K562 (cell line): Measurements from ENCODE around the gene LATS1.

Experiments
- EZH2 ChIP-seq: IDR thresholded peaks from 2 replicates; pipeline ENCODE4 v1.6.1; 2012; ENCODE audit warnings: low read depth, mild to moderate bottlenecking, inconsistent platforms, low read length, borderline replicate concordance
- GATA2 ChIP-seq: sonication (generic); formaldehyde crosslinking; IDR thresholded peaks from 2 replicates; pipeline ENCODE4 v1.4.0; 2020; ENCODE audit warnings: mild to moderate bottlenecking, missing genetic modification reagents
- HCFC1 ChIP-seq: IDR thresholded peaks from 2 replicates; pipeline ENCODE4 v1.6.1; 2012; ENCODE audit warnings: low read depth, low read length, improper control_type of control experiment
- HOXB6 ChIP-seq: fragments of 250-450 bp; sonication (Bioruptor Pico); IDR thresholded peaks from 2 replicates; pipeline ENCODE4 v1.5.1; 2022; ENCODE audit warnings: mild to moderate bottlenecking, borderline replicate concordance
- KAT7 ChIP-seq: sonication (generic); formaldehyde crosslinking; IDR thresholded peaks from 2 replicates; pipeline ENCODE4 v1.8.0; 2022; ENCODE audit warnings: missing genetic modification reagents, mild to moderate bottlenecking, borderline replicate concordance
- PHF8 ChIP-seq: fragments of 200-600 bp; sonication (generic); IDR thresholded peaks from 2 replicates; pipeline ENCODE4 v1.6.1; 2012; ENCODE audit warnings: mixed run types, mild to moderate bottlenecking, inconsistent platforms, low read length, moderate library complexity, borderline replicate concordance
- RAD21 ChIP-seq, 2 experiments: fragments of 250-450 bp in 1 of 2; fragments of 450-650 bp in 1 of 2; sonication (Bioruptor Pico) in 1 of 2; formaldehyde crosslinking in 1 of 2; IDR thresholded peaks in 1 of 2; conservative IDR thresholded peaks in 1 of 2; 2 replicates each; pipeline versions ENCODE4 v1.4.0 to v1.8.0; 2020 to 2022; ENCODE audit warnings: mild to moderate bottlenecking in 2 of 2, moderate library complexity in 1 of 2
- SMARCB1 ChIP-seq: IDR thresholded peaks from 2 replicates; pipeline ENCODE4 v1.6.1; 2011; ENCODE audit warnings: improper control_type of control experiment, low read depth; ENCODE audit not compliant: insufficient read length
- ZBTB33 ChIP-seq: sonication (generic); formaldehyde crosslinking; IDR thresholded peaks from 2 replicates; pipeline ENCODE4 v1.8.1; 2023; ENCODE audit warnings: mild to moderate bottlenecking, missing genetic modification reagents
- ZBTB8A ChIP-seq: fragments of 450-650 bp; IDR thresholded peaks from 2 replicates; pipeline ENCODE4 v1.6.1; 2018; ENCODE audit warnings: mild to moderate bottlenecking, moderate library complexity; ENCODE audit not compliant: partially characterized antibody
- ZKSCAN3 ChIP-seq: fragments of 250-450 bp; sonication (Bioruptor Pico); IDR thresholded peaks from 2 replicates; pipeline ENCODE4 v1.4.0; 2020
- ZMIZ1 ChIP-seq, 2 experiments: fragments of 150-350 bp in 1 of 2; IDR thresholded peaks; 2 replicates each; pipeline ENCODE4 v1.6.1; 2012 to 2016; ENCODE audit warnings: low read depth in 2 of 2, low read length in 2 of 2, mild to moderate bottlenecking in 1 of 2, moderate library complexity in 1 of 2
- ZNF140 ChIP-seq: fragments of 250-450 bp; sonication (Bioruptor Pico); IDR thresholded peaks from 2 replicates; pipeline ENCODE4 v1.8.0; 2021; ENCODE audit warnings: moderate library complexity, mild to moderate bottlenecking, inconsistent platforms
- TF ChIP-seq, protein P1 (sequence below), 3 experiments: IDR thresholded peaks in 2 of 3; conservative IDR thresholded peaks in 1 of 3; 2 replicates each; pipeline ENCODE4 v1.5.1; 2011 to 2012; ENCODE audit warnings: low read length in 3 of 3, mild to moderate bottlenecking in 3 of 3, control low read depth in 2 of 3, improper control_type of control experiment in 1 of 3, inconsistent platforms in 1 of 3, low read depth in 1 of 3, mixed read lengths in 1 of 3, moderate library complexity in 1 of 3; ENCODE audit not compliant: insufficient read depth in 2 of 3

GRCh38 chr6:149646599-149646998 lies 71.3 kb downstream of the LATS1 start:
- TF ChIP-seq, protein P1, sequence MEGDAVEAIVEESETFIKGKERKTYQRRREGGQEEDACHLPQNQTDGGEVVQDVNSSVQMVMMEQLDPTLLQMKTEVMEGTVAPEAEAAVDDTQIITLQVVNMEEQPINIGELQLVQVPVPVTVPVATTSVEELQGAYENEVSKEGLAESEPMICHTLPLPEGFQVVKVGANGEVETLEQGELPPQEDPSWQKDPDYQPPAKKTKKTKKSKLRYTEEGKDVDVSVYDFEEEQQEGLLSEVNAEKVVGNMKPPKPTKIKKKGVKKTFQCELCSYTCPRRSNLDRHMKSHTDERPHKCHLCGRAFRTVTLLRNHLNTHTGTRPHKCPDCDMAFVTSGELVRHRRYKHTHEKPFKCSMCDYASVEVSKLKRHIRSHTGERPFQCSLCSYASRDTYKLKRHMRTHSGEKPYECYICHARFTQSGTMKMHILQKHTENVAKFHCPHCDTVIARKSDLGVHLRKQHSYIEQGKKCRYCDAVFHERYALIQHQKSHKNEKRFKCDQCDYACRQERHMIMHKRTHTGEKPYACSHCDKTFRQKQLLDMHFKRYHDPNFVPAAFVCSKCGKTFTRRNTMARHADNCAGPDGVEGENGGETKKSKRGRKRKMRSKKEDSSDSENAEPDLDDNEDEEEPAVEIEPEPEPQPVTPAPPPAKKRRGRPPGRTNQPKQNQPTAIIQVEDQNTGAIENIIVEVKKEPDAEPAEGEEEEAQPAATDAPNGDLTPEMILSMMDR (IDR thresholded peaks at IDR 0.05 in 2 of 3, conservative IDR thresholded peaks at IDR 0.05 in 1 of 3; ENCODE audit: insufficient read depth in 2 of 3, low read depth in 1 of 3, low read length in 3 of 3): no peak
- TF ChIP-seq ZBTB8A (no peak), RAD21 (CRISPR knock-in tag; conservative IDR thresholded peaks at IDR 0.05 in 1 of 2, IDR thresholded peaks at IDR 0.05 in 1 of 2) (no peak), SMARCB1 (no peak), GATA2 (CRISPR knock-in tag) (no peak), EZH2 (no peak), ZKSCAN3 (CRISPR knock-in tag) (no peak), ZBTB33 (CRISPR knock-in tag) (no peak), ZMIZ1 (IDR thresholded peaks at IDR 0.05; ENCODE audit: low read depth in 2 of 2, low read length in 2 of 2) (no peak), ZNF140 (CRISPR knock-in tag) (no peak), KAT7 (CRISPR knock-in tag) (no peak), HOXB6 (no peak), PHF8 (no peak), HCFC1 (no peak)
